Calu3 (cell line): ENCODE results near the gene PCP4. TPM values are rescaled to one million over a fixed set of nuclear protein-coding genes. Genes with fewer than 3 reads are reported as not detected.

Source experiments
- BruUV-seq: library from RNA; stranded (reverse); fragments of 400-500 nt; replicated peaks from 2 replicates; lab custom pipeline; 2021; lab: Mats Ljungman, UMichigan
- CTCF ChIA-PET: fragments of 300-600 bp; sonication (Branson Sonifier 250); formaldehyde crosslinking; loops from one replicate; lab custom pipeline; 2022; ENCODE audit warnings: antibody characterized with exemption; lab: Charles Lee
- DNase-seq: peaks from one replicate; pipeline ENCODE4 v3.0.0; 2022
- H3K27ac Mint-ChIP-seq: one replicate; pipeline ENCODE4 v1.8.0; 2022; ENCODE audit warnings: mixed read lengths; ENCODE audit not compliant: unreplicated experiment
- H3K27me3 Mint-ChIP-seq: one replicate; pipeline ENCODE4 v1.8.0; 2022; ENCODE audit warnings: mixed read lengths; ENCODE audit not compliant: unreplicated experiment
- H3K36me3 Mint-ChIP-seq: one replicate; pipeline ENCODE4 v1.8.0; 2022; ENCODE audit warnings: mild to moderate bottlenecking, moderate library complexity, mixed read lengths; ENCODE audit not compliant: insufficient read depth, unreplicated experiment
- H3K4me1 Mint-ChIP-seq: one replicate; pipeline ENCODE4 v1.8.0; 2022; ENCODE audit warnings: mild to moderate bottlenecking, low read depth, mixed read lengths; ENCODE audit not compliant: unreplicated experiment
- H3K4me3 Mint-ChIP-seq: one replicate; pipeline ENCODE4 v1.8.0; 2022; ENCODE audit warnings: mild to moderate bottlenecking, low read depth, moderate library complexity, mixed read lengths; ENCODE audit not compliant: unreplicated experiment
- H3K9me3 Mint-ChIP-seq: one replicate; pipeline ENCODE4 v1.8.0; 2022; ENCODE audit warnings: low read depth, mixed read lengths; ENCODE audit not compliant: unreplicated experiment
- CTCF ChIP-seq: fragments of 200-600 bp; IDR thresholded peaks from one replicate; pipeline ENCODE4 v1.8.0; 2022; ENCODE audit warnings: antibody characterized with exemption; ENCODE audit not compliant: unreplicated experiment
- intact Hi-C: fragments of 100-400 bp; cut with micrococcal nuclease; formaldehyde crosslinking; loops from one replicate; pipeline ENCODE4 v1.10.0; 2022; ENCODE audit not compliant: unreplicated experiment
- total RNA-seq: library from RNA; stranded (reverse); gene quantifications from 2 replicates; pipeline ENCODE4 v1.2.3, GENCODE V29; 2022

PCP4 gene
- total RNA-seq, 1 experiment from 2014 or later = not detected

- no peak for DNase-seq
- H3K4me1 Mint-ChIP-seq = no peaks in the 10 kb centered on the region
- TF ChIP-seq CTCF = no peak
- H3K27ac Mint-ChIP-seq = no peak overlapping the region
- peaks cover 6% of the 10 kb centered on the region for H3K9me3 Mint-ChIP-seq
- CTCF ChIA-PET = no interaction called here
- no TSS peak for BruUV-seq
- peaks cover 11% of the 10 kb centered on the region for H3K27me3 Mint-ChIP-seq
- no peak overlapping the region for H3K4me3 Mint-ChIP-seq
- intact Hi-C loops = no loop called here
- no peaks in the 10 kb centered on the region for H3K36me3 Mint-ChIP-seq
These were observed 79.0 kb downstream of the PCP4 start for GRCh38 chr21:39946199-39946598.

- Mint-ChIP-seq H3K9me3 (peaks cover 6% of the 10 kb centered on the region), H3K4me3 (no peak overlapping the region), H3K36me3 (no peaks in the 10 kb centered on the region), H3K27ac (no peak overlapping the region), H3K4me1 (no peaks in the 10 kb centered on the region), H3K27me3 (peaks cover 19% of the 10 kb centered on the region)
- no peak for TF ChIP-seq CTCF
- intact Hi-C loops = no loop called here
- no TSS peak for BruUV-seq
- CTCF ChIA-PET = no interaction called here
- DNase-seq = no peak
These were observed 79.8 kb downstream of the PCP4 start for GRCh38 chr21:39947031-39947430.

- Mint-ChIP-seq H3K27me3 (peaks cover 22% of the 10 kb centered on the region), H3K4me3 (no peak overlapping the region), H3K9me3 (peaks cover 6% of the 10 kb centered on the region), H3K4me1 (no peaks in the 10 kb centered on the region), H3K27ac (no peak overlapping the region), H3K36me3 (no peaks in the 10 kb centered on the region)
- DNase-seq = no peak
- CTCF ChIA-PET = no interaction called here
- no TSS peak for BruUV-seq
- no peak for TF ChIP-seq CTCF
- intact Hi-C loops = no loop called here
These were observed 84.2 kb downstream of the PCP4 start for GRCh38 chr21:39951183-39952101.

GRCh38 chr21:39952265-39952664, 85.0 kb downstream of the PCP4 start:
- CTCF ChIA-PET = no interaction called here
- intact Hi-C loops = no loop called here
- Mint-ChIP-seq H3K27ac (no peak overlapping the region), H3K9me3 (peaks cover 2% of the 10 kb centered on the region), H3K27me3 (peaks cover 22% of the 10 kb centered on the region), H3K36me3 (no peaks in the 10 kb centered on the region), H3K4me1 (no peaks in the 10 kb centered on the region), H3K4me3 (no peak overlapping the region)
- BruUV-seq = no TSS peak
- DNase-seq = no peak
- TF ChIP-seq CTCF = no peak
